NCI-H2029 treated with DMSO at 0.1 percent for 48 hours (cell line): Measurements from ENCODE around the gene KBTBD4.

ENCODE experiments used
- DNase-seq: peaks from one replicate; lab custom pipeline; 2025; lab: John Stamatoyannopoulos, UW

KBTBD4 gene

GRCh38 chr11:47578524-47579494, at the start of gene KBTBD4, which contains the start of gene NDUFS3:
Gene KBTBD4, minus strand, starts transcription at chr11:47578970. Its CDS starts 19 bp downstream, at chr11:47578951.
Gene NDUFS3, plus strand, starts transcription at chr11:47579074. Its CDS starts 18 bp downstream, at chr11:47579092.
- DNase-seq: peak; percentile 81

GRCh38 chr11:47628026-47628425, 49.3 kb upstream of the KBTBD4 start:
- DNase-seq: no peak

- DNase-seq: no peak
Measured at GRCh38 chr11:47626234-47626633, 47.5 kb upstream of the KBTBD4 start.

- no peak for DNase-seq
Measured at GRCh38 chr11:47620836-47621378, 42.1 kb upstream of the KBTBD4 start.

- DNase-seq: no peak
Measured at GRCh38 chr11:47617417-47617809, 38.6 kb upstream of the KBTBD4 start.

GRCh38 chr11:47616726-47617416, 38.1 kb upstream of the KBTBD4 start:
- no peak for DNase-seq

GRCh38 chr11:47615249-47615648, 36.5 kb upstream of the KBTBD4 start:
- no peak for DNase-seq

GRCh38 chr11:47611348-47611794, 32.6 kb upstream of the KBTBD4 start:
- no peak for DNase-seq

GRCh38 chr11:47609675-47610074, 30.9 kb upstream of the KBTBD4 start:
- no peak for DNase-seq

- no peak for DNase-seq
Measured at GRCh38 chr11:47607380-47607779, 28.6 kb upstream of the KBTBD4 start.

GRCh38 chr11:47606731-47607130, 28.0 kb upstream of the KBTBD4 start:
- DNase-seq: no peak

- DNase-seq: no peak
Measured at GRCh38 chr11:47605921-47606320, 27.2 kb upstream of the KBTBD4 start.

GRCh38 chr11:47603295-47603694, 24.5 kb upstream of the KBTBD4 start:
- no peak for DNase-seq

- peak; percentile 62 for DNase-seq
Measured at GRCh38 chr11:47599902-47600301, 21.1 kb upstream of the KBTBD4 start.

GRCh38 chr11:47595967-47596366, 17.2 kb upstream of the KBTBD4 start:
- DNase-seq: no peak

- no peak for DNase-seq
Measured at GRCh38 chr11:47595029-47595428, 16.3 kb upstream of the KBTBD4 start.

- DNase-seq: no peak
Measured at GRCh38 chr11:47593934-47594855, 15.4 kb upstream of the KBTBD4 start, which contains the start of gene C1QTNF4. Gene C1QTNF4, minus strand, starts transcription at chr11:47594411. Its CDS starts 3,601 bp downstream, at chr11:47590810.

GRCh38 chr11:47593492-47593933, 14.7 kb upstream of the KBTBD4 start:
- no peak for DNase-seq

- DNase-seq: no peak
Measured at GRCh38 chr11:47592970-47593369, 14.2 kb upstream of the KBTBD4 start.

- DNase-seq: no peak
Measured at GRCh38 chr11:47592251-47592650, 13.5 kb upstream of the KBTBD4 start.

- DNase-seq: no peak
Measured at GRCh38 chr11:47591764-47592163, 13.0 kb upstream of the KBTBD4 start.
